ENCODE data around the gene EID1.

EID1 gene

DNA sequence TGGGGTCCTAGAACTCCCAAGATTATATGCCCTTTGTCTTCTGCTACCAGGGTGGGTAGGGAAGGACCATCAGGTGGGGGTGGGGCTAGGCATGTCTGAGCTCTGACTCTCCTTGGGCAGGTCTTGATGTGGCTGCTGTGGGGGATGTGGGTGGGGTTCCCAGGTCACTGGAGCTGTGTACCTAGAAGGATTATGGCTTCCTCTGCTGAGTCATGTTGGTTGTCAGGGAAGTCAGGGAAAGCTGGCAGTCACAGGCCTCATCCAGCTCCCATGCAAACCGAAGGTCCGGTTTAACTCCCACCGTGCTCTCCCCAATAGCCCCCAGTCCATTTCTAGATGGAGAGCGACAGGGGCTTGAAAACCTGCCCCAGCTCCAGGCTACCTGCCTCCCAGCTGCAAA is 35.2 kb downstream of the EID1 start:
- DNase-seq, result no peak

DNA sequence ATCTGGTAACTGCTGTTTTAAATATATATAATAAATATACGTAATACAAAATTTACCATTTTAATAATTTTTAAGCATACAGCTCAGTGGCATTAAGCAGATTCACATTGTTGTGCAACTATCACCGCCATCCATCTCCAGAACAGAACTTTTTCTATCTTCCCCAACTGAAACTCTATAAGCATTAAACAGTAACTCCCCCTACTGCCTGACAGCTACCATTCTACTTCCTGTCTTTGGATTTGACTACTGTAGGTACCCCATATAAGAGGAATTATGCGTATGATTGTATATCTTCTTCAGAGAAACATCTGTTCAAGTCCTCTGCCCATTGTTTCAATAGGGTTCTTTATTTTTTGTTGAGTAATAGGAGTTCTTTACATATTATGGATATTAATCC is 36.8 kb downstream of the EID1 start:
- no peak for DNase-seq

DNA sequence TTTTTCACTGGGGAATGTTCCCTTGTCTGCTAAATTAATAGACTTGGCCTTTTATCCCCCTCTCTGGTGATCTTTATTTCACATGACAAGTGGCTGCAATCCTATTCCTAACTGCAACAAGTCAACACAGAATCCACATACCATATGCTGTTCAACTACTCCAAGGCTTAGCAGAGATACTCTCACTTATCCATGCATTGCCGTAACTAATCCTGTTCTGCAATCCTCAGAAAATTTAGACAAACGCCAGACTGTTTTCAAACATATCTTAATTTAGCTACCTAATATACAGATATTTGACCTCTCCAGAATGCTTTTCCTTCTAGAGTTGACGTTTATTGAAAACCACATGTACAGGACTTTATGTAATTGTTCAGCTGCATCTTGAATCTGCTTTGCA is 37.9 kb downstream of the EID1 start:
- DNase-seq, result no peak

DNA sequence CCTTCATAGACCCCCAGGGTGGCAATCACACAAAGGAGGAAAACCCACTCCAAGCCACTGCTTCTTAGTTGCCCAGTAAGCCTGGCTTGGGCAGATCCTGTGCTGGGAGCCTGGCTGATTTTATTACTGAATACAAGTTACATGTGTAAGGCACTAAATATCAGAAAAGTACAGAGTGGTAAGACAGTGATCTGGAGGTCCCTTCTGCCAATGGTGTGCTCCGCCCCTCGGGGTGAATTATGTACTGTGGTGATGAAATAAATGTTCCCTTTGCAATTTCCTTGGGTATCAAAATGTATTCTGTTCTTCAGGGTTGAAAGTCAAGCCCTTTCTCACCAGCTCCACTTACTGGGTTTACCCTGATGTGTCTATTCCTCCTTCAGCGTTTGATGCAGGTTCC is 38.8 kb downstream of the EID1 start:
- no peak for DNase-seq

DNA sequence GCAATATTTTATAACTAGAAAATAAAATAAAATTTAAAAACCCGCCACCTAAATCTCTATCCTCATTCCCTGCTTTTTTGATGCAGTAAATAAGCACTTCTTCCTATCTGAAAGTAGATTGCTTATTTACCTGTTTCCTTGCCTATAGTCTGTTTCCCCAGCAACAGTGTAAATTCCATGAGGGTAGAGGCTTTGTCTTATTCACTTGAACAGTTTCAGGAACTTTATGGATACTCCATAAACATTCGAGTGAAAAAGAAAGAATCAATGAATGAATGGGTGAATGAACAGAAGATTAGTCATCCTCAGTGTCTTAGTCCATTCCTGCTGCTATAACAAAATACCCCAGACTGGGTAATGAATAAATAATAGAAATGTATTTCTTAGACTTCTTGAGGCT is 44.1 kb downstream of the EID1 start:
- no peak for DNase-seq

DNA sequence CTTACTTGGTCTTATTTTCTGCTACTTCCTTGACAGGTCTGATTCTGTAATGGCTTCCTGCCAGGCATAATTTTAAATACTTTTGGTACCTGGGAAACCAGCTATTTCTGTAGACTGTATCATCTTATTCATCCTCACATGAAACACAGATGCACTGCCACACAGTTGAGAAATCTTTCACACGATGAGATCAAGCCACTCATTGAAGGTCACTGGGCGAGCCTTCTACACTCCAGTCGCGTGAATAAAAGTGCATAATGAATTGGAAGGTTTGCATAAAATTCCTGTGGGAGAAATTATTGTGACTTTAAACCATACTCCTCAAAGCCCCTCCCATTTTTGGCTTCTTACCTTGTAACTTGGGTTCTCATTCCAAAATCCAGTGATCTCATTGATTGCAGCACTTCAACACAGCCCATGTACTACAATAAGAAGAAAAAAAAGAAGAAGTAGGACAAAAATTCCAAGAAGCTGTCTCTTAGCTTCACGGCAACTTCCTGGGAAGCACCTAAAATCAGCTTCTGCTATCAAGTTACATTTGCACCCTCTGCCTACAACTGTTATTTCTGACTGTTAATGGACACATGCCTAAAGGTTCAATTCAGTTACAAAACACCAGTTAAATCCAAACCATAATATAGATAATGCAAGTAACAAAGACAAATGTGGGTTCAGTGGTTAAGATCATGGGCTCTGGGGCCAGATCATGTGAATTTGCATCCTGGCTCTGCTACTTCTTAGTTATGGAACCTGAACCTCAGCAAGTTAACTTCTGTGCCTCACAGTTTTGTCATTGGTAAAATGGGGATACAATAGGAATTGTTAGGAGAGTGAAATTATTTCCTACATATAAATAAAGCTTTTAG is 46.8 kb downstream of the EID1 start:
- peak in 1 of 2 donors; percentile 18 for DNase-seq

DNA sequence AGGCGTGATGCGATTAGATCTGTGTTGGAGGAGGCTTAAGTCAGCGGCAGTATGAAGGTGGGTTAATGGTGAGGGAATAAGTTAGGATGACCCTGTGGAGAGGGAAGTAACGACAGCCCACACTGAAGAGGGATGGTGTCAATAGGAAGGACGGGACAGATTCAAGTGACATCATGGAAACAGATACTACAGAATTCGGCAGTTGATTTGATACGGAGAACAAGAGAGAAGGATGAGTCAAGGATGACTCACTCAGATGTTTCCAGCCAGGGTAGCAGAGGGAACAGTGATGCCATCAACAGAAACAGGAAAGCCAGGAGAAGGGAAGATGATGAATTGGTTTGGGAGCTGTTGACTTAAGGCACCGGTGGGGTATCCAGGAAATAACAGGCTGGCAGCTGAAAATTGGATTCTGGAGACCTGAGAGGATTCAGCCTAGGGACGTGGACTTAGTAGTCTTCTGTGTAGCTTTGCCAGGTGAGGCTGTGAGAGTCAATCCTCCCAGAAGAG is 47.8 kb downstream of the EID1 start:
- DNase-seq, result no peak

DNA sequence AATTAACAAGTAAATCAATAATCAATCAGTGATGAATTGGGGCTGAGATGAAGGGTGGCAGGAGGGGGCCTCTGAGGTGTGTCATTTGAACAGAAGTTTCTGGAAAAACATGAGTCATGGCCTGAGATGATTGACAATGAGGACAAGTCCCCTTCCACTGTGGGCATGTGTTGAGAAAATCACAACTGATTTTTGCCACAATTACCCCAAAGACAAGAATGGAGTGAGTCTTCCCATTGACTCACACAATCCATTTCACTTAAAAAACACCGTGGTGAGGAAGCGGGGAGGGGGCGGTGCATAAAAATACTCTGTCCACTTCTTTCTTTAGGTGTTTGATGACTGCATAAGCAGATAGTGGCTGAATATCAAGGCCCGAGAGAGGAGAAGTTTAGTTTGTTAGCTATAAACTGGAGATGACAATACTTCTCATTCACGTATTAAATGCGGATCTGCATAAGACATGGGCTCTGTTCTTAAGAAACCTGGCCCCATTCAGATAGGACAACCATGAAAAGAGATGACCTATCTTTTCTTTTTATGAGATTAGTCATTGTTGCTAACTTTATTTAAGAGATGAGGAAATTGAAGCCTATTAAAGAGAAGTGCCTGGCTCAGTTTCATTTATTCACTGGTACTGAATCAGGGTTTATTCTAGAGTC is 51.1 kb downstream of the EID1 start:
- no peak for DNase-seq

DNA sequence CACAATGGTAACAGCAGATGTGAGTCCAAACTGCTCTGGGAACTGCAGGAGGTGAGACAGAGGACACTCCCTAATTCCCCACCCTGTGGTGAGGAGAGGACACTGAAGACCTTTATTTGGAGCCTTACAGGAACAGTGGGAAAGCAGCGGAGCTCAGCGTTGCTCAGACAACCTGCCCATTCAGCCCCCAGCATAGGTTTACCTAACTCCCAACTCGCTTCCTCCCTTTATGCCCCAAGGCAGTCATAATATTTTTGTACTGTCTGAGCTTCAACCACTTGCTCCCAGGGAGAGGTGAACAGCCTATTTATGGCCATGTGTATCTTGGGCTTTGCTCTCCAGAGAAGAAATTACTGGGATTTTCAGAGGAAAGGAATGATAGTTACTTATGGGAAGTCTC is 51.7 kb downstream of the EID1 start:
- DNase-seq, result no peak

All from inflammatory macrophage (primary cell).